HepG2 (cell line): ENCODE data around the gene GGA1. TPM values are rescaled to one million over a fixed set of nuclear protein-coding genes. Genes with fewer than 3 reads are reported as not detected.
A peak's percentile ranks its signal among the peaks of the same experiment; 100 is the strongest.

Source experiments
- ARID3A ChIP-seq: IDR thresholded peaks from 2 replicates; pipeline ENCODE4 v1.6.1; 2012; ENCODE audit warnings: low read depth, low read length, improper control_type of control experiment
- ETV6 ChIP-seq: sonication (generic); formaldehyde crosslinking; conservative IDR thresholded peaks from 2 replicates; pipeline ENCODE4 v1.4.0; 2020; ENCODE audit warnings: missing genetic modification reagents
- FLYWCH1 ChIP-seq: sonication (generic); formaldehyde crosslinking; IDR thresholded peaks from 2 replicates; pipeline ENCODE4 v1.8.1; 2023; ENCODE audit warnings: mild to moderate bottlenecking, missing genetic modification reagents
- FOXA1 ChIP-seq, 2 experiments: fragments of 450-650 bp in 1 of 2; sonication (generic) in 1 of 2; formaldehyde crosslinking in 1 of 2; IDR thresholded peaks; 2 replicates each; pipeline versions ENCODE4 v1.4.0 to v1.6.1; 2016 to 2020; ENCODE audit warnings: missing genetic modification reagents in 1 of 2
- HIC2 ChIP-seq: sonication (generic); formaldehyde crosslinking; IDR thresholded peaks from 2 replicates; pipeline ENCODE4 v1.9.0; 2022; ENCODE audit warnings: low read depth, missing genetic modification reagents
- KDM6A ChIP-seq: IDR thresholded peaks from 2 replicates; pipeline ENCODE4 v1.6.1; 2016; ENCODE audit warnings: low read depth
- LBX2 ChIP-seq: sonication (generic); formaldehyde crosslinking; IDR thresholded peaks from 2 replicates; pipeline ENCODE4 v1.5.0; 2020; ENCODE audit warnings: missing genetic modification reagents, mild to moderate bottlenecking, borderline replicate concordance
- RARA ChIP-seq: IDR thresholded peaks from 2 replicates; pipeline ENCODE4 v1.6.1; 2016; ENCODE audit warnings: missing genetic modification reagents, missing compliant biosample characterization
- REL ChIP-seq: sonication (generic); formaldehyde crosslinking; conservative IDR thresholded peaks from 2 replicates; pipeline ENCODE4 v1.8.0; 2022; ENCODE audit warnings: mild to moderate bottlenecking, missing genetic modification reagents, moderate library complexity
- RFXAP ChIP-seq: sonication (generic); formaldehyde crosslinking; IDR thresholded peaks from 2 replicates; pipeline ENCODE4 v1.4.0; 2020; ENCODE audit warnings: missing genetic modification reagents, borderline replicate concordance
- SKIL ChIP-seq: sonication (generic); formaldehyde crosslinking; IDR thresholded peaks from 2 replicates; pipeline ENCODE4 v1.8.0; 2022; ENCODE audit warnings: missing genetic modification reagents, mild to moderate bottlenecking, moderate library complexity, borderline replicate concordance
- TEAD3 ChIP-seq: optimal IDR thresholded peaks from 2 replicates; pipeline ENCODE3; 2016; ENCODE audit warnings: borderline replicate concordance
- TFDP1 ChIP-seq: IDR thresholded peaks from 2 replicates; pipeline ENCODE4 v1.6.1; 2016; ENCODE audit warnings: missing compliant biosample characterization, missing genetic modification reagents, borderline replicate concordance
- TMF1 ChIP-seq: sonication (generic); formaldehyde crosslinking; IDR thresholded peaks from 2 replicates; pipeline ENCODE4 v1.8.1; 2022; ENCODE audit warnings: low read depth, missing genetic modification reagents
- ZKSCAN1 ChIP-seq: fragments of 150-350 bp; IDR thresholded peaks from 2 replicates; pipeline ENCODE4 v1.6.1; 2014; ENCODE audit warnings: low read length
- ZNF260 ChIP-seq: sonication (generic); formaldehyde crosslinking; IDR thresholded peaks from 2 replicates; pipeline ENCODE4 v1.4.0; 2020; ENCODE audit warnings: missing genetic modification reagents, low read depth, mild to moderate bottlenecking, borderline replicate concordance
- ZNF510 ChIP-seq: sonication (generic); formaldehyde crosslinking; IDR thresholded peaks from 2 replicates; pipeline ENCODE4 v1.4.0; 2020; ENCODE audit warnings: low read depth, mild to moderate bottlenecking, missing genetic modification reagents
- ZNF660 ChIP-seq: sonication (generic); formaldehyde crosslinking; IDR thresholded peaks from 2 replicates; pipeline ENCODE4 v1.5.1; 2020; ENCODE audit warnings: mild to moderate bottlenecking, low read depth, missing genetic modification reagents, borderline replicate concordance
- ZNF747 ChIP-seq: sonication (generic); formaldehyde crosslinking; IDR thresholded peaks from 2 replicates; pipeline ENCODE4 v1.8.1; 2023; ENCODE audit warnings: missing genetic modification reagents, mild to moderate bottlenecking, borderline replicate concordance
- ZNF749 ChIP-seq: sonication (generic); formaldehyde crosslinking; IDR thresholded peaks from 2 replicates; pipeline ENCODE4 v1.8.0; 2022; ENCODE audit warnings: mild to moderate bottlenecking, missing genetic modification reagents, moderate library complexity, borderline replicate concordance
- ZNF878 ChIP-seq: sonication (generic); formaldehyde crosslinking; IDR thresholded peaks from 2 replicates; pipeline ENCODE4 v1.8.1; 2023; ENCODE audit warnings: mild to moderate bottlenecking, missing genetic modification reagents, moderate library complexity
- ZSCAN29 ChIP-seq: sonication (generic); formaldehyde crosslinking; conservative IDR thresholded peaks from 2 replicates; pipeline ENCODE4 v1.4.0; 2020; ENCODE audit warnings: mild to moderate bottlenecking, missing genetic modification reagents
- polyA plus RNA-seq, 8 experiments: library from polyadenylated mRNA; depleted of rRNA in 3 of 8; stranded (reverse) in 7 of 8; unstranded in 1 of 8; fragments of >200 nt; fragmentation: Illumina TruSeq in 4 of 8; extraction: Trizol in 4 of 8; gene quantifications; 2 replicates each; pipeline versions ENCODE4 v1.2.1 to v1.2.3, GENCODE V29; 2011 to 2016; ENCODE audit warnings: low read depth in 4 of 8, missing spikeins in 1 of 8, mixed read lengths in 1 of 8; ENCODE audit not compliant: insufficient read depth in 1 of 8
- total RNA-seq, 5 experiments: library from RNA; depleted of rRNA; stranded (reverse); fragments of >200 nt; fragmentation: Illumina TruSeq; extraction: Trizol; gene quantifications; 2 replicates each; pipeline ENCODE4 v1.2.3, GENCODE V29; 2016; ENCODE audit warnings: low read depth in 1 of 5

Gene GGA1
- total and polyA plus RNA-seq, 2 of the 13 experiments (the other 11 are each of a cell fraction or from before 2014, with no cell fraction given), result 29.1 to 87.2 TPM

GRCh38 chr22:37607010-37607934 is 1.4 kb upstream of the GGA1 start (continued):
- no peak for TF ChIP-seq ZNF749 (CRISPR knock-in tag)
- peak; percentile 50; the same call in 1 of the 2 replicates for TF ChIP-seq RARA (CRISPR knock-in tag)
- no peak for TF ChIP-seq RFXAP (CRISPR knock-in tag)
- TF ChIP-seq ARID3A, result no peak
- TF ChIP-seq TMF1, result no peak
- TF ChIP-seq ZNF878 (CRISPR knock-in tag), result no peak
- no peak for TF ChIP-seq ZSCAN29 (CRISPR knock-in tag)
- no peak for TF ChIP-seq ETV6 (CRISPR knock-in tag)
- no peak for TF ChIP-seq SKIL
- no peak for TF ChIP-seq FOXA1 (IDR thresholded peaks at IDR 0.05)
- TF ChIP-seq FOXA1 (CRISPR knock-in tag; IDR thresholded peaks at IDR 0.05), result no peak
- TF ChIP-seq ZNF660 (CRISPR knock-in tag), result no peak
- peak; percentile 70 for TF ChIP-seq TEAD3 (CRISPR knock-in tag)
- TF ChIP-seq ZNF510, result no peak
- no peak for TF ChIP-seq ZKSCAN1
- TF ChIP-seq TFDP1, result 0 out of 2 replicates have a peak, but pooled peaks have one; percentile 29
- TF ChIP-seq ZNF260 (CRISPR knock-in tag), result no peak
- no peak for TF ChIP-seq LBX2
- TF ChIP-seq REL, result no peak
- TF ChIP-seq FLYWCH1 (CRISPR knock-in tag), result no peak
- no peak for TF ChIP-seq KDM6A (CRISPR knock-in tag)
- TF ChIP-seq ZNF747 (CRISPR knock-in tag), result no peak
- TF ChIP-seq HIC2 (CRISPR knock-in tag), result no peak
